Colonic mucosa (tissue), 4 donors: Measurements from ENCODE around the gene NPC2. TPM values are rescaled to one million over a fixed set of nuclear protein-coding genes. Genes with fewer than 3 reads are reported as not detected.
"Not testable (repeated sequence)": the region's sequence is repeated elsewhere in the genome, so short reads cannot be mapped to it uniquely, and the experiment has no call there.

Experiments used
- DNase-seq: peaks from one replicate; pipeline ENCODE4 v3.0.0-alpha.2; 2020
- H3K27ac ChIP-seq: fragments of 200-600 bp; one replicate; pipeline ENCODE4 v1.8.0; 2021
- H3K27me3 ChIP-seq: fragments of 200-600 bp; one replicate; pipeline ENCODE4 v1.8.0; 2021
- H3K36me3 ChIP-seq: fragments of 200-600 bp; one replicate; pipeline ENCODE4 v1.8.0; 2021
- H3K4me1 ChIP-seq: fragments of 200-600 bp; one replicate; pipeline ENCODE4 v1.8.0; 2021; ENCODE audit warnings: mild to moderate bottlenecking
- H3K4me3 ChIP-seq: fragments of 200-600 bp; one replicate; pipeline ENCODE4 v1.8.0; 2021
- H3K9ac ChIP-seq, 2 donors: one replicate each; pipeline ENCODE4 v1.7.0; 2013; ENCODE audit warnings: control low read depth in 2 of 2, low read depth in 2 of 2, low read length in 2 of 2
- H3K9me3 ChIP-seq: fragments of 200-600 bp; one replicate; pipeline ENCODE4 v1.8.0; 2021
- intact Hi-C: fragments of 100-400 bp; cut with DNase I; formaldehyde crosslinking; loops from one replicate; pipeline ENCODE4 v1.14.1; 2022
- total RNA-seq, 2 donors: library from RNA; stranded (reverse); fragmentation: NEBNext Ultra II Directional in 1 of 2; extraction: Animal tissue kit (Norgen Biotek cat#: 25700) in 1 of 2; gene quantifications; one replicate each; pipeline ENCODE4 v1.2.1, GENCODE V29; 2021
- TF ChIP-seq, protein P1 (sequence below): fragments of 200-600 bp; IDR thresholded peaks from one replicate; pipeline ENCODE4 v1.8.0; 2022; ENCODE audit warnings: antibody characterized with exemption, mild to moderate bottlenecking
- donor health status: healthy.
- donor health status: DM: no; HTN: no; CAD: no.
- donor health status: DM: no; HTN: no; CAD: no.

The NPC2 gene
- 100 to 1,000 TPM in 1 of 2 donors, 10 to 100 TPM in 1; 93.6 to 233 TPM for total RNA-seq

DNA sequence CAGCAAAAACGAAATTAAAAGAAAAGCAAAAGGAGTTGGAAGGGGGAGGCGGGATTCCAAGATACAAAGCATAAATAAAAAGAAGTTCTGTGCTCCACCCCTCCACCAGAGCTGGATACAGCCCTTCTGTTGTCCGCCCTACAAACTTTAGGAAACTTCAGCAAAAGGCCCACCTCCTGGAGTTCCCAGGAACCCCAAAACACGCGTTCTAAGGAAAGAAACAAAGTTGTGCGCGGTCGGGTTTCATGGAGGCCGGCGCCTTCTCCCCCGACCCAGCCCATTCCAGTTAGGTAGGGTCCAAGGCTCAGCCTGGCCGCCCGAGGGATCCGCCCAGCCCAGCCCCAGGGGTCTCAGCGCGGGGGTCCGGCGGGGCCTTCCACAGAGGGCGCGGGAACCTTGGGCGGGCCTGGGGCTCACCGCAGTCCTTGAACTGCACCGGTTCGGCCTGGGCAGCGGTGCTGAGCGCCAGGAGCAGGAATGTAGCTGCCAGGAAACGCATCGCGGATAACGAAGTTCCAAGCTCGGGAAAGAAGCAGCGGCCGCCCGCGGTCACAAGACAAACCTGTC is at the start of gene NPC2:
Gene NPC2, minus strand, starts transcription at position 530 of the 567 bp plus-strand sequence. Its CDS starts 31 bp downstream, at position 499.
- Histone ChIP-seq H3K4me1 (peaks cover 3% of the 10 kb centered on the region), H3K27me3 (no peaks in the 10 kb centered on the region), H3K9me3 (no peaks in the 10 kb centered on the region), H3K9ac (peak within 1 kb of the TSS; percentile 89 to 94), H3K4me3 (peak within 1 kb of the TSS; percentile 90), H3K27ac (peak within 1 kb of the TSS; percentile 95), H3K36me3 (no peaks in the 10 kb centered on the region)
- intact Hi-C loops: no loop called here
- TF ChIP-seq, protein P1, sequence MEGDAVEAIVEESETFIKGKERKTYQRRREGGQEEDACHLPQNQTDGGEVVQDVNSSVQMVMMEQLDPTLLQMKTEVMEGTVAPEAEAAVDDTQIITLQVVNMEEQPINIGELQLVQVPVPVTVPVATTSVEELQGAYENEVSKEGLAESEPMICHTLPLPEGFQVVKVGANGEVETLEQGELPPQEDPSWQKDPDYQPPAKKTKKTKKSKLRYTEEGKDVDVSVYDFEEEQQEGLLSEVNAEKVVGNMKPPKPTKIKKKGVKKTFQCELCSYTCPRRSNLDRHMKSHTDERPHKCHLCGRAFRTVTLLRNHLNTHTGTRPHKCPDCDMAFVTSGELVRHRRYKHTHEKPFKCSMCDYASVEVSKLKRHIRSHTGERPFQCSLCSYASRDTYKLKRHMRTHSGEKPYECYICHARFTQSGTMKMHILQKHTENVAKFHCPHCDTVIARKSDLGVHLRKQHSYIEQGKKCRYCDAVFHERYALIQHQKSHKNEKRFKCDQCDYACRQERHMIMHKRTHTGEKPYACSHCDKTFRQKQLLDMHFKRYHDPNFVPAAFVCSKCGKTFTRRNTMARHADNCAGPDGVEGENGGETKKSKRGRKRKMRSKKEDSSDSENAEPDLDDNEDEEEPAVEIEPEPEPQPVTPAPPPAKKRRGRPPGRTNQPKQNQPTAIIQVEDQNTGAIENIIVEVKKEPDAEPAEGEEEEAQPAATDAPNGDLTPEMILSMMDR: no peak
- DNase-seq: no peak

DNA sequence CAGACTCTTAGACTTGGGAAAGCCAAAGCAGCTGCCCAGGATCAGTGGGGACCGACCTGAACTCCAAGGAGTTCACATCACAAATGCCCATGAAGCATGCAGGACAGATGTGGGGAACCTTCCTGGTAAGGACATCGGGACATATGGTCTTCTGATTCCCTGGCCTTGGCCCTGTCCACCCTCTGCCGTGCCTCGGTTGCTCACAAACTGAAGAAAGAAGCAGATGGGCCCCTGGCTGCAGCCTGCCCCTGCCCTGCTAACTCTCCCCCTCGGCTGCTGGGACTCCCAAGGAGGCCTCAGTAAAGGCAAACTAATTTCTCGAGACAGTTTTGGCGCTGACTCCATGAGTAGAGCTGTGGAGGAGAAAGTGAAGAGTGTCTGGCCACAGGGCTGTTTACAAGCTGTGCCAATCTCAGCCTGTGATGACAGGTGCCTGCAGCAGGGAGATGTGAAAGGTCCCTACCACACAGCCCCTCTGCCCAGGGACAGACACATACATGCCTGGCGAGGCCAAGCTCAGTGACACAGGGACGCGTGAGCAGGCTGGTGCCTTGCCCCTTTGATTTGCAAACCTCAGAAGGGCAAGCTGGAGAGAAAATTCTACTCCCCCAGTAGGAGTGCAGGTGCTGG is 49.1 kb upstream of the NPC2 start:
- Histone ChIP-seq H3K4me1 (no peaks in the 10 kb centered on the region), H3K36me3 (no peaks in the 10 kb centered on the region), H3K27me3 (no peaks in the 10 kb centered on the region), H3K4me3 (no peak overlapping the region), H3K9ac (no peak overlapping the region), H3K27ac (no peak overlapping the region), H3K9me3 (no peaks in the 10 kb centered on the region)
- DNase-seq: no peak
- intact Hi-C loops: no loop called here
- TF ChIP-seq, protein P1: no peak

DNA sequence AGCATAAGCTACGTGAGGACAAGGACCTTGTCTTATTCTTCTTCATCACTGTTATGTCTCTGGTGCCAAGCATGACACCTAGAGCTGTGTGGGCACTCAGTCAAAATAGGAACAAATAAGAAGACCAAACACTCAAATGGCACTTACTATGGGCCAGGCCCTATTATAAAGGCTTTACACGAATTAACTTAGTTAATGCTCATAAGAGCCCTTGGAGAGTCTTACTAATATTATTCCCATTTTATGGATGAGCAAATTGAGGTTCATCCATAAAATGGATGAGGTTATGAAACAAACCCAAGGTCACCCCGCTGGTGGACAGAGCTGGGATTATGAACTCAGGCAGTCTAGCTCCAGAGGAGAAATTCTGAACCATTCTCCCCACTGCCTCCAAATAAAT is 48.1 kb upstream of the NPC2 start:
- DNase-seq: no peak
- TF ChIP-seq, protein P1: no peak
- intact Hi-C loops: no loop called here
- Histone ChIP-seq H3K27ac (no peak overlapping the region), H3K4me1 (no peaks in the 10 kb centered on the region), H3K4me3 (no peak overlapping the region), H3K9ac (no peak overlapping the region), H3K36me3 (no peaks in the 10 kb centered on the region), H3K9me3 (no peaks in the 10 kb centered on the region), H3K27me3 (no peaks in the 10 kb centered on the region)

DNA sequence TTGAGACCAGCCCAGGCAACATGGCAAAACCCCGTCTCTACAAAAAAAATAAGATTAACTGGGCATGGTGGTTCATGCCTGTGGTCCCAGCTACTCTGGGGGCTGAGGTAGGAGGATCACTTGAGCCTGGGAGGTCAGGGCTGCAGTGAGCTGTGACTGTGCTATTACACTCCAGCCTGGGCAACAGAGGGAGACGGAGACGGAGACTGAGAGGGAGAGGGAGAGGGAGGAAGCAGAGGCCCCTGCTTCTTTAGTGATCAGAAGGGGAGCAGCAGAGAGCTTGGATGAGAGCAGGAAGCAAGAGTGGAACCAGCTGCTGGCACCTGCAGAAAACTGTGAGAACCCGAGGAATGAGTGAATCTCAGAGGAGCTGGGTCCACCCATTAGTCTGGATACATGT is 46.4 kb upstream of the NPC2 start:
- TF ChIP-seq, protein P1: no peak
- Histone ChIP-seq H3K4me3 (no peak overlapping the region), H3K36me3 (no peaks in the 10 kb centered on the region), H3K27ac (no peak overlapping the region), H3K9ac (no peak overlapping the region), H3K27me3 (no peaks in the 10 kb centered on the region), H3K9me3 (no peaks in the 10 kb centered on the region), H3K4me1 (no peaks in the 10 kb centered on the region)
- DNase-seq: no peak
- intact Hi-C loops: no loop called here

DNA sequence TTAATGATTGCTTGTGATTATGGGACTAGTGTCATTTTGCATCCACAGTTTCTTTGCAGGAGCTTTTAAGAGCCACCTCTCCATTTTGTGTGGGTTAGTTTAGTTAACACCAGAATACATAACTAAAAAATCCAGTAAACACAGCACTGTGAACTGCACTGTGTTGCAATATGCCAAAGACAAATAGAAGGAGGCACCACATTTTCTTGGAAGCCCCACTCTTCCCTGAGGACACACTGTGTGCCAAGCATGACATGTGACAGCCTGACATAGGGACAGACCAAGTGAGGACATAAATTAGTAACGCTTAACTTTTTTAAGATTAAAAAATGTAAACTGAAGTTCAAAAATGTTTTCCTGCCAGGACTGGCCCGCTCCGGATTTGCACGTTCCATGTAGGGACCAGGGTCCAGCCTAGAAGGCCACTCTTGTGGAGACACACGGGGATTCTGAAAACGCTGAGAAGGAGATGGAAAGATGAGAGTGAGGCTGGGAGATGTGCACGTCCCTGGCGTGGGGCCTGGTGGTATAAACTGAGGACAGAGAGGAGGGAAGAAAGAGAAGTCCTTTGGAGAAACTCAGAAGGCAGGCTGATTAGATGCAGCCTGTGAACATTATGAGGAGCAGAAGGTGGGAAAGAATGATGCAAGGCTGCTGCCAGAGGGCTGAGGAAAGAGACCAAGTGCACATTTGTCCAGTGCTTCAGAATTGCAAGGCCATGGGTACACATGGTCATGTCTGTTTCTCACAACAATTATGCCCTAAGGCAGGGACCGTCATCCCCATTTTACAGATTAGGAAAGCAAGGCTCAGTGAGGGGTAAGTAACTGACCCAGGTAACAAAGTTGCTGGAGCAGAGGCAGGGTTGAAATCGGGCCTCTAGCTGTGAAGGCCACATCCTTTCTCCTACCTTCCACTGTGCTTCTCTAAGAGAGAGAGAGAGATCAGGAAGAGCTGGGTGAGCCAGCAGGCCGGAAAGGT is 45.6 kb upstream of the NPC2 start:
- Histone ChIP-seq H3K27me3 (no peaks in the 10 kb centered on the region), H3K27ac (no peak overlapping the region), H3K36me3 (no peaks in the 10 kb centered on the region), H3K9ac (no peak overlapping the region), H3K4me3 (no peak overlapping the region), H3K9me3 (no peaks in the 10 kb centered on the region), H3K4me1 (no peaks in the 10 kb centered on the region)
- intact Hi-C loops: no loop called here
- TF ChIP-seq, protein P1: no peak
- no peak for DNase-seq

DNA sequence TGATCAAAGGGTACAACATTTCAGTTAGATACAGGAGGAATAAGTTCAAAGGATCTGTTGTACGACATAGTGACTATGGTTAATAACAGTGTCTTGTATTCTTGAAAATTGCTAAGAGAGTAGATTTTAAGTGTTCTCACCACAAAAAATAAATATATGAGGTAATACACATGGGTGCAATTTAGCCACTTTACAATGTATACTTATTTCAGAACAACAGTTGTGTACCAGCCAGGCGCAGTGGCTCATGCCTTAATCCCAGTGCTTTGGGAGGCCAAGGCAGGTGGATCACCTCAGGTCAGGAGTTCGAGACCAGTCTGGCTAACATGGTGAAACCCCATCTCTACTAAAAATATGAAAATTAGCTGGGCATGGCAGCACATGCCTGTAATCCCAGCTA is 43.2 kb upstream of the NPC2 start:
- H3K36me3 ChIP-seq, intact Hi-C loops, DNase-seq, H3K27me3 ChIP-seq, H3K9me3 ChIP-seq, H3K27ac ChIP-seq, H3K9ac ChIP-seq, H3K4me1 ChIP-seq, H3K4me3 ChIP-seq: not testable (repeated sequence)
